Muscle layer of duodenum (tissue), 2 donors: ENCODE results near the gene NLRX1.
"Not testable (repeated sequence)": the region's sequence is repeated elsewhere in the genome, so short reads cannot be mapped to it uniquely, and the experiment has no call there.

Source experiments
- H3K27ac ChIP-seq: one replicate; pipeline ENCODE4 v1.7.0; 2013; ENCODE audit warnings: mild to moderate bottlenecking, low read length
- H3K27me3 ChIP-seq: one replicate; pipeline ENCODE4 v1.7.0; 2013; ENCODE audit warnings: low read depth, mild to moderate bottlenecking, control low read depth, low read length
- H3K36me3 ChIP-seq, 2 donors: one replicate each; pipeline ENCODE4 v1.7.0; 2013; ENCODE audit warnings: low read length in 2 of 2, control low read depth in 1 of 2, mild to moderate bottlenecking in 1 of 2; ENCODE audit not compliant: insufficient read depth in 2 of 2, control insufficient read depth in 1 of 2
- H3K4me1 ChIP-seq, 2 donors: one replicate each; pipeline ENCODE4 v1.7.0; 2013; ENCODE audit warnings: low read length in 2 of 2, mild to moderate bottlenecking in 2 of 2, control low read depth in 1 of 2, moderate library complexity in 1 of 2; ENCODE audit not compliant: insufficient read depth in 2 of 2, control insufficient read depth in 1 of 2
- H3K4me3 ChIP-seq, 2 donors: one replicate each; pipeline ENCODE4 v1.7.0; 2013; ENCODE audit warnings: low read length in 2 of 2, low read depth in 1 of 2, mild to moderate bottlenecking in 1 of 2
- H3K9me3 ChIP-seq, 2 donors: one replicate each; pipeline ENCODE4 v1.7.0; 2013; ENCODE audit warnings: low read length in 2 of 2, control low read depth in 1 of 2, mild to moderate bottlenecking in 1 of 2; ENCODE audit not compliant: control insufficient read depth in 1 of 2
- donor health status: healthy.

Gene NLRX1

GRCh38 chr11:119188067-119188466 lies 19.5 kb downstream of the NLRX1 start:
- H3K27ac ChIP-seq, result no peak overlapping the region
- no peaks in the 10 kb centered on the region for H3K4me1 ChIP-seq
- H3K9me3 ChIP-seq, result no peaks in the 10 kb centered on the region
- H3K27me3 ChIP-seq, result no peaks in the 10 kb centered on the region
- no peak overlapping the region for H3K4me3 ChIP-seq
- peaks cover 0 to 10% of the 10 kb centered on the region in 2 donors for H3K36me3 ChIP-seq

GRCh38 chr11:119188887-119189286 lies 20.4 kb downstream of the NLRX1 start:
- H3K9me3 ChIP-seq, result no peaks in the 10 kb centered on the region
- H3K36me3 ChIP-seq, result peaks cover 0 to 2% of the 10 kb centered on the region in 2 donors
- no peak overlapping the region for H3K27ac ChIP-seq
- H3K4me3 ChIP-seq, result no peak overlapping the region
- H3K4me1 ChIP-seq, result no peaks in the 10 kb centered on the region
- no peaks in the 10 kb centered on the region for H3K27me3 ChIP-seq

GRCh38 chr11:119189393-119189792 lies 20.9 kb downstream of the NLRX1 start:
- no peak overlapping the region for H3K27ac ChIP-seq
- no peaks in the 10 kb centered on the region for H3K36me3 ChIP-seq
- no peaks in the 10 kb centered on the region for H3K4me1 ChIP-seq
- H3K4me3 ChIP-seq, result no peak overlapping the region
- no peaks in the 10 kb centered on the region for H3K9me3 ChIP-seq
- no peaks in the 10 kb centered on the region for H3K27me3 ChIP-seq

GRCh38 chr11:119190531-119190930 lies 22.0 kb downstream of the NLRX1 start:
- Histone ChIP-seq H3K4me1 (no peaks in the 10 kb centered on the region), H3K27me3 (no peaks in the 10 kb centered on the region), H3K27ac (no peak overlapping the region), H3K9me3 (no peaks in the 10 kb centered on the region), H3K36me3 (no peaks in the 10 kb centered on the region), H3K4me3 (no peak overlapping the region)

GRCh38 chr11:119191265-119191664 lies 22.7 kb downstream of the NLRX1 start:
- not testable (repeated sequence) for H3K4me1 ChIP-seq, H3K27me3 ChIP-seq, H3K4me3 ChIP-seq, H3K9me3 ChIP-seq, H3K27ac ChIP-seq, H3K36me3 ChIP-seq

GRCh38 chr11:119192111-119192510 lies 23.6 kb downstream of the NLRX1 start:
- H3K27me3 ChIP-seq, result no peaks in the 10 kb centered on the region

GRCh38 chr11:119193001-119193400 lies 24.5 kb downstream of the NLRX1 start:
- H3K36me3 ChIP-seq, result no peaks in the 10 kb centered on the region
- no peak overlapping the region for H3K27ac ChIP-seq
- no peaks in the 10 kb centered on the region for H3K9me3 ChIP-seq
- H3K4me1 ChIP-seq, result no peaks in the 10 kb centered on the region
- H3K27me3 ChIP-seq, result no peaks in the 10 kb centered on the region
- H3K4me3 ChIP-seq, result no peak overlapping the region

More at GRCh38 chr11:119192111-119192510, 23.6 kb downstream of the NLRX1 start:
- Histone ChIP-seq H3K9me3 (no peaks in the 10 kb centered on the region), H3K27ac (no peak overlapping the region), H3K4me1 (no peaks in the 10 kb centered on the region), H3K36me3 (no peaks in the 10 kb centered on the region), H3K4me3 (no peak overlapping the region)

GRCh38 chr11:119193626-119194025 lies 25.1 kb downstream of the NLRX1 start:
- no peaks in the 10 kb centered on the region for H3K27me3 ChIP-seq
- H3K4me1 ChIP-seq, result no peaks in the 10 kb centered on the region
- H3K36me3 ChIP-seq, result no peaks in the 10 kb centered on the region
- H3K4me3 ChIP-seq, result no peak overlapping the region
- H3K27ac ChIP-seq, result no peak overlapping the region
- H3K9me3 ChIP-seq, result no peaks in the 10 kb centered on the region

GRCh38 chr11:119194811-119195440 lies 26.4 kb downstream of the NLRX1 start:
- Histone ChIP-seq H3K27me3 (no peaks in the 10 kb centered on the region), H3K4me3 (no peak overlapping the region), H3K9me3 (no peaks in the 10 kb centered on the region), H3K36me3 (no peaks in the 10 kb centered on the region), H3K27ac (no peak overlapping the region), H3K4me1 (no peaks in the 10 kb centered on the region)

GRCh38 chr11:119195680-119196079 lies 27.2 kb downstream of the NLRX1 start:
- H3K27me3 ChIP-seq, result no peaks in the 10 kb centered on the region
- H3K9me3 ChIP-seq, result no peaks in the 10 kb centered on the region
- no peaks in the 10 kb centered on the region for H3K4me1 ChIP-seq
- no peak overlapping the region for H3K4me3 ChIP-seq
- H3K36me3 ChIP-seq, result no peaks in the 10 kb centered on the region
- no peak overlapping the region for H3K27ac ChIP-seq

- Histone ChIP-seq H3K36me3 (no peaks in the 10 kb centered on the region), H3K4me1 (no peaks in the 10 kb centered on the region), H3K27me3 (no peaks in the 10 kb centered on the region), H3K27ac (no peak overlapping the region), H3K9me3 (no peaks in the 10 kb centered on the region), H3K4me3 (no peak overlapping the region)
Measured at GRCh38 chr11:119196833-119197483, 28.4 kb downstream of the NLRX1 start.

- Histone ChIP-seq H3K9me3 (no peaks in the 10 kb centered on the region), H3K4me1 (no peaks in the 10 kb centered on the region), H3K36me3 (no peaks in the 10 kb centered on the region), H3K4me3 (no peak overlapping the region), H3K27me3 (no peaks in the 10 kb centered on the region), H3K27ac (no peak overlapping the region)
Measured at GRCh38 chr11:119198925-119199324, 30.4 kb downstream of the NLRX1 start.
